SH-SY5Y (cell line): ENCODE measurements around the gene NOP58.

Source experiments
- GATA2 ChIP-seq: IDR thresholded peaks from 2 replicates; pipeline ENCODE4 v1.6.1; 2011; ENCODE audit warnings: mild to moderate bottlenecking, low read depth, low read length
- GATA3 ChIP-seq: IDR thresholded peaks from 2 replicates; pipeline ENCODE4 v1.6.1; 2011; ENCODE audit warnings: low read depth, mild to moderate bottlenecking, low read length, moderate library complexity

GRCh38 chr2:202261531-202261930 lies 4.0 kb upstream of the NOP58 start:
- TF ChIP-seq GATA3: no peak
- no peak for TF ChIP-seq GATA2
